ENCODE data around the gene ZFPM1. TPM values are rescaled to one million over a fixed set of nuclear protein-coding genes. Genes with fewer than 3 reads are reported as not detected.

ZFPM1 gene
- total RNA-seq, 1 donor from 2014 or later: 9.6 TPM

- no peak for DNase-seq (ENCODE audit: low spot score)
- intact Hi-C loops (cut with DNase I): no loop called here
These were observed 35.1 kb downstream of the ZFPM1 start for GRCh38 chr16:88487920-88488851.

GRCh38 chr16:88489163-88489741 lies 36.2 kb downstream of the ZFPM1 start:
- no peak for DNase-seq (ENCODE audit: low spot score)
- intact Hi-C loops (cut with DNase I): no loop called here

GRCh38 chr16:88491001-88491559 lies 38.0 kb downstream of the ZFPM1 start:
- intact Hi-C loops (cut with DNase I): no loop called here
- DNase-seq (ENCODE audit: low spot score): no peak

GRCh38 chr16:88491560-88492310 lies 38.7 kb downstream of the ZFPM1 start:
- no peak for DNase-seq (ENCODE audit: low spot score)
- intact Hi-C loops (cut with DNase I): no loop called here

GRCh38 chr16:88493879-88494278 lies 40.8 kb downstream of the ZFPM1 start:
- DNase-seq (ENCODE audit: low spot score): no peak
- intact Hi-C loops (cut with DNase I): no loop called here

GRCh38 chr16:88494335-88495154 lies 41.5 kb downstream of the ZFPM1 start:
- intact Hi-C loops (cut with DNase I): no loop called here
- no peak for DNase-seq (ENCODE audit: low spot score)

GRCh38 chr16:88495268-88495772 lies 42.2 kb downstream of the ZFPM1 start:
- DNase-seq (ENCODE audit: low spot score): no peak
- intact Hi-C loops (cut with DNase I): no loop called here

- intact Hi-C loops (cut with DNase I): no loop called here
- no peak for DNase-seq (ENCODE audit: low spot score)
These were observed 44.7 kb downstream of the ZFPM1 start for GRCh38 chr16:88497561-88498462.

- intact Hi-C loops (cut with DNase I): no loop called here
- DNase-seq (ENCODE audit: low spot score): no peak
These were observed 45.6 kb downstream of the ZFPM1 start for GRCh38 chr16:88498576-88499208.

GRCh38 chr16:88499292-88499691 lies 46.2 kb downstream of the ZFPM1 start:
- intact Hi-C loops (cut with DNase I): no loop called here
- DNase-seq (ENCODE audit: low spot score): no peak

- no peak for DNase-seq (ENCODE audit: low spot score)
- intact Hi-C loops (cut with DNase I): no loop called here
These were observed 46.8 kb downstream of the ZFPM1 start for GRCh38 chr16:88499836-88500251.

- DNase-seq (ENCODE audit: low spot score): no peak
- intact Hi-C loops (cut with DNase I): no loop called here
These were observed 47.2 kb downstream of the ZFPM1 start for GRCh38 chr16:88500255-88500661.

GRCh38 chr16:88502371-88502770 lies 49.3 kb downstream of the ZFPM1 start:
- DNase-seq (ENCODE audit: low spot score): no peak
- intact Hi-C loops (cut with DNase I): no loop called here

GRCh38 chr16:88502776-88503280 lies 49.7 kb downstream of the ZFPM1 start:
- intact Hi-C loops (cut with DNase I): no loop called here

GRCh38 chr16:88503374-88503770 lies 50.3 kb downstream of the ZFPM1 start:
- intact Hi-C loops (cut with DNase I): no loop called here
- no peak for DNase-seq (ENCODE audit: low spot score)

More at GRCh38 chr16:88502776-88503280, 49.7 kb downstream of the ZFPM1 start:
- DNase-seq (ENCODE audit: low spot score): no peak

- intact Hi-C loops (cut with DNase I): no loop called here
- no peak for DNase-seq (ENCODE audit: low spot score)
These were observed 50.9 kb downstream of the ZFPM1 start for GRCh38 chr16:88503771-88504488.
